Measurements from ENCODE around the gene ATL1. TPM values are rescaled to one million over a fixed set of nuclear protein-coding genes. Genes with fewer than 3 reads are reported as not detected.

The ATL1 gene
- total and polyA plus RNA-seq, 2 of the 13 experiments (the other 11 are each of a cell fraction or from before 2014, with no cell fraction given), result 0.60 to 0.65 TPM

DNA sequence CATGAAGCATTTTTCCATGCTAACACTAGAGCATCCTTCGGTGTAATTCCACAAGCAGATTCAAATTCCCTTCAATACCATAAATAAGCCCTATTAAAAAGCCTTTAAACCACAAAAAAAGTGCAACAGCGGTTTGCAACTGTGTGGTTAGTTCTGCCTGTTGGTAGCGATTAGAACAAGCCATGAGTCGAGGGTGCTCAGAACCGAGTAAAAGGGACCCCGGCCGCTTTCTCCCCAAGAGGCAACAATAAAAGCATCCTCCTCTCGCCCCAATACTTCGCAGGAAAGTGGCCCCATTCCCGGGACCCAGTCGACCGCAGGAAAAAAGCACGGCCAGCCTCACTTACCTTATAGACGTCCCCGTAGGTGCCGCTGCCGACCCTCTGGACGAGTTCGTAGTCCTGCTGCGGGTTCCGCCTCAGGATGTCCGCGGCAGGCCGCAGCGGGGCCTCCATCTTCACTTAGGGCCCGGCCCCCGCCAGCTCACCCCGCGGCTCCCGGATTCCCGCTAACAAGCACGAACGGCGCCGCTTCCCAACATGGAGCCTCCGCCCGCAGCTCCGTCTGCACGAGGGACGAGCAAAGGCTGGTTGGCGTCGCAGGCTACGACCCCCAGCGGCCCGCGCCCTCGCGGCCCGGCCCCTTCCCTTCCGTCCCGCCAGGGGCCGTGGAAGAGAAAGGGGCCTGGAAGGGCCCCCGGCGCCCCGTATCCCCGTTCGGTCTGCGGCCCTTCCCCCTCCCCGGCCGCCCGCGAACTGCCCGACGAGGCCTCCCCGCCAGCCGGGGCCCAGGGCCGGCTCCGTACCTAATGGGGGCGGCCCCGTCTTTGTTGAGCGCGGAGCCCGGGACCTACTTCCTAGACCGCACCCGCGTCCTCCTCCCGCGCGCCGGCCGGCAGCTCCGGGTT lies 28.1 kb upstream of the ATL1 start (continued):
- TF ChIP-seq CBX2 (IDR thresholded peaks at IDR 0.05; ENCODE audit: low read depth, low read length) (no peak), CBX2 (CRISPR knock-in tag; IDR thresholded peaks at IDR 0.05; ENCODE audit: low read depth) (no peak), IKZF4 (CRISPR knock-in tag; IDR thresholded peaks at IDR 0.05; ENCODE audit: borderline replicate concordance, low read depth, not compliant biosample characterization) (no peak), YY1 (IDR thresholded peaks at IDR 0.05; ENCODE audit: insufficient read depth, insufficient replicate concordance, low read depth, low read length) (peak; percentile 33), GABPB1 (CRISPR knock-in tag; IDR thresholded peaks at IDR 0.05) (peak; percentile 46; the same call in 1 of the 2 replicates), ZNF724P (CRISPR knock-in tag; IDR thresholded peaks at IDR 0.05; ENCODE audit: borderline replicate concordance) (peak; percentile 85; the same call in 1 of the 2 replicates), ZNF564 (CRISPR knock-in tag; IDR thresholded peaks at IDR 0.05) (peak; percentile 83; the same call in 1 of the 2 replicates), ATF7-NPFF (CRISPR knock-in tag; IDR thresholded peaks at IDR 0.05; ENCODE audit: low read depth) (0 out of 2 replicates have a peak, but pooled peaks have one; percentile 6), WIZ (CRISPR knock-in tag; IDR thresholded peaks at IDR 0.05) (no peak), RCOR2 (CRISPR knock-in tag; IDR thresholded peaks at IDR 0.05) (no peak), ZNF207 (IDR thresholded peaks at IDR 0.05; ENCODE audit: borderline replicate concordance) (no peak), HNRNPK (IDR thresholded peaks at IDR 0.05; ENCODE audit: low read depth, low read length, poor library complexity, severe bottlenecking) (peak; percentile 68), CHD2 (IDR thresholded peaks at IDR 0.05; ENCODE audit: low read depth, low read length) (no peak), ZNF878 (CRISPR knock-in tag; IDR thresholded peaks at IDR 0.05) (no peak), CBX5 (CRISPR knock-in tag; IDR thresholded peaks at IDR 0.05; ENCODE audit: borderline replicate concordance) (no peak), NFYB (CRISPR knock-in tag; IDR thresholded peaks at IDR 0.05) (no peak)
- TF ChIP-seq, protein P1, sequence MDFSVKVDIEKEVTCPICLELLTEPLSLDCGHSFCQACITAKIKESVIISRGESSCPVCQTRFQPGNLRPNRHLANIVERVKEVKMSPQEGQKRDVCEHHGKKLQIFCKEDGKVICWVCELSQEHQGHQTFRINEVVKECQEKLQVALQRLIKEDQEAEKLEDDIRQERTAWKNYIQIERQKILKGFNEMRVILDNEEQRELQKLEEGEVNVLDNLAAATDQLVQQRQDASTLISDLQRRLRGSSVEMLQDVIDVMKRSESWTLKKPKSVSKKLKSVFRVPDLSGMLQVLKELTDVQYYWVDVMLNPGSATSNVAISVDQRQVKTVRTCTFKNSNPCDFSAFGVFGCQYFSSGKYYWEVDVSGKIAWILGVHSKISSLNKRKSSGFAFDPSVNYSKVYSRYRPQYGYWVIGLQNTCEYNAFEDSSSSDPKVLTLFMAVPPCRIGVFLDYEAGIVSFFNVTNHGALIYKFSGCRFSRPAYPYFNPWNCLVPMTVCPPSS (IDR thresholded peaks at IDR 0.05), result no peak
- TF ChIP-seq, protein P2, sequence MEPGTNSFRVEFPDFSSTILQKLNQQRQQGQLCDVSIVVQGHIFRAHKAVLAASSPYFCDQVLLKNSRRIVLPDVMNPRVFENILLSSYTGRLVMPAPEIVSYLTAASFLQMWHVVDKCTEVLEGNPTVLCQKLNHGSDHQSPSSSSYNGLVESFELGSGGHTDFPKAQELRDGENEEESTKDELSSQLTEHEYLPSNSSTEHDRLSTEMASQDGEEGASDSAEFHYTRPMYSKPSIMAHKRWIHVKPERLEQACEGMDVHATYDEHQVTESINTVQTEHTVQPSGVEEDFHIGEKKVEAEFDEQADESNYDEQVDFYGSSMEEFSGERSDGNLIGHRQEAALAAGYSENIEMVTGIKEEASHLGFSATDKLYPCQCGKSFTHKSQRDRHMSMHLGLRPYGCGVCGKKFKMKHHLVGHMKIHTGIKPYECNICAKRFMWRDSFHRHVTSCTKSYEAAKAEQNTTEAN (CRISPR knock-in tag; conservative IDR thresholded peaks at IDR 0.05), result no peak
- TF ChIP-seq, protein P3, sequence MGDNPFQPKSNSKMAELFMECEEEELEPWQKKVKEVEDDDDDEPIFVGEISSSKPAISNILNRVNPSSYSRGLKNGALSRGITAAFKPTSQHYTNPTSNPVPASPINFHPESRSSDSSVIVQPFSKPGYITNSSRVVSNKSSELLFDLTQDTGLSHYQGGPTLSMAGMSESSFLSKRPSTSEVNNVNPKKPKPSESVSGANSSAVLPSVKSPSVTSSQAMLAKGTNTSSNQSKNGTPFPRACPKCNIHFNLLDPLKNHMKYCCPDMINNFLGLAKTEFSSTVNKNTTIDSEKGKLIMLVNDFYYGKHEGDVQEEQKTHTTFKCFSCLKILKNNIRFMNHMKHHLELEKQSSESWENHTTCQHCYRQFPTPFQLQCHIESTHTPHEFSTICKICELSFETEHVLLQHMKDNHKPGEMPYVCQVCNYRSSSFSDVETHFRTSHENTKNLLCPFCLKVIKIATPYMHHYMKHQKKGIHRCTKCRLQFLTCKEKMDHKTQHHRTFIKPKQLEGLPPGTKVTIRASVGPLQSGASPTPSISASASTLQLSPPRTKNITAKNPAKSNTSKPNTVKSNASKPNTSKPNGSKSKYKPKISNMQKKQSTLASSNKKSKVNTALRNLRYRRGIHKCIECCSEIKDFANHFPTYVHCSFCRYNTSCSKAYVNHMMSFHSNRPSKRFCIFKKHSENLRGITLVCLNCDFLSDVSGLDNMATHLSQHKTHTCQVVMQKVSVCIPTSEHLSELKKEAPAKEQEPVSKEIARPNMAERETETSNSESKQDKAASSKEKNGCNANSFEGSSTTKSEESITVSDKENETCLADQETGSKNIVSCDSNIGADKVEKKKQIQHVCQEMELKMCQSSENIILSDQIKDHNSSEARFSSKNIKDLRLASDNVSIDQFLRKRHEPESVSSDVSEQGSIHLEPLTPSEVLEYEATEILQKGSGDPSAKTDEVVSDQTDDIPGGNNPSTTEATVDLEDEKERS (CRISPR knock-in tag; IDR thresholded peaks at IDR 0.05), result no peak
- TF ChIP-seq, protein P4, sequence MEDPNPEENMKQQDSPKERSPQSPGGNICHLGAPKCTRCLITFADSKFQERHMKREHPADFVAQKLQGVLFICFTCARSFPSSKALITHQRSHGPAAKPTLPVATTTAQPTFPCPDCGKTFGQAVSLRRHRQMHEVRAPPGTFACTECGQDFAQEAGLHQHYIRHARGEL (CRISPR knock-in tag; IDR thresholded peaks at IDR 0.05), result no peak
- TF ChIP-seq, protein P5, sequence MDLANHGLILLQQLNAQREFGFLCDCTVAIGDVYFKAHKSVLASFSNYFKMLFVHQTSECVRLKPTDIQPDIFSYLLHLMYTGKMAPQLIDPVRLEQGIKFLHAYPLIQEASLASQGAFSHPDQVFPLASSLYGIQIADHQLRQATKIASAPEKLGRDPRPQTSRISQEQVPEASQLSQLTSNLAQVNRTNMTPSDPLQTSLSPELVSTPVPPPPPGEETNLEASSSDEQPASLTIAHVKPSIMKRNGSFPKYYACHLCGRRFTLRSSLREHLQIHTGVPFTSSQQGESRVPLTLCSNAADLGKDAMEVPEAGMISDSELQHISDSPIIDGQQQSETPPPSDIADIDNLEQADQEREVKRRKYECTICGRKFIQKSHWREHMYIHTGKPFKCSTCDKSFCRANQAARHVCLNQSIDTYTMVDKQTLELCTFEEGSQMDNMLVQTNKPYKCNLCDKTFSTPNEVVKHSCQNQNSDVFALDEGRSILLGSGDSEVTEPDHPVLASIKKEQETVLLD (CRISPR knock-in tag; IDR thresholded peaks at IDR 0.05; ENCODE audit: low read depth), result no peak

Data from HepG2 (cell line).